NCI-H2171 (cell line): Measurements from ENCODE around the gene B4GALNT4.
"Not testable (repeated sequence)": the region's sequence is repeated elsewhere in the genome, so short reads cannot be mapped to it uniquely, and the experiment has no call there.

Experiments used
- DNase-seq: peaks from one replicate; lab custom pipeline; 2025; lab: John Stamatoyannopoulos, UW

Gene B4GALNT4

GRCh38 chr11:407651-408123, 38.4 kb downstream of the B4GALNT4 start:
- DNase-seq: no peak

- DNase-seq: no peak
These were observed 39.1 kb downstream of the B4GALNT4 start for GRCh38 chr11:408154-409007.

- no peak for DNase-seq
These were observed 39.8 kb downstream of the B4GALNT4 start for GRCh38 chr11:409008-409599.

GRCh38 chr11:409600-410483, 40.5 kb downstream of the B4GALNT4 start:
- no peak for DNase-seq

GRCh38 chr11:410711-411110, 41.4 kb downstream of the B4GALNT4 start:
- not testable (repeated sequence) for DNase-seq

GRCh38 chr11:411520-411919, 42.2 kb downstream of the B4GALNT4 start:
- not testable (repeated sequence) for DNase-seq

GRCh38 chr11:412641-413119, 43.4 kb downstream of the B4GALNT4 start:
- no peak for DNase-seq

GRCh38 chr11:413120-414081, 44.1 kb downstream of the B4GALNT4 start:
- DNase-seq: no peak

GRCh38 chr11:414318-414857, 45.1 kb downstream of the B4GALNT4 start:
- no peak for DNase-seq

GRCh38 chr11:415640-416041, 46.3 kb downstream of the B4GALNT4 start:
- no peak for DNase-seq

GRCh38 chr11:416051-416756, 46.9 kb downstream of the B4GALNT4 start:
- no peak for DNase-seq

- DNase-seq: no peak
These were observed 47.7 kb downstream of the B4GALNT4 start for GRCh38 chr11:416757-417621.

- no peak for DNase-seq
These were observed 48.5 kb downstream of the B4GALNT4 start for GRCh38 chr11:417652-418342.

GRCh38 chr11:418343-419247, 49.3 kb downstream of the B4GALNT4 start:
- DNase-seq: no peak

GRCh38 chr11:419248-420005, 50.1 kb downstream of the B4GALNT4 start:
- no peak for DNase-seq

GRCh38 chr11:420054-420910, 51.0 kb downstream of the B4GALNT4 start:
- DNase-seq: no peak
